ENCODE data around the gene SLC35C1. TPM values are rescaled to one million over a fixed set of nuclear protein-coding genes. Genes with fewer than 3 reads are reported as not detected.

The SLC35C1 gene
- total RNA-seq, 1 donor from 2014 or later, result 19.5 TPM

DNA sequence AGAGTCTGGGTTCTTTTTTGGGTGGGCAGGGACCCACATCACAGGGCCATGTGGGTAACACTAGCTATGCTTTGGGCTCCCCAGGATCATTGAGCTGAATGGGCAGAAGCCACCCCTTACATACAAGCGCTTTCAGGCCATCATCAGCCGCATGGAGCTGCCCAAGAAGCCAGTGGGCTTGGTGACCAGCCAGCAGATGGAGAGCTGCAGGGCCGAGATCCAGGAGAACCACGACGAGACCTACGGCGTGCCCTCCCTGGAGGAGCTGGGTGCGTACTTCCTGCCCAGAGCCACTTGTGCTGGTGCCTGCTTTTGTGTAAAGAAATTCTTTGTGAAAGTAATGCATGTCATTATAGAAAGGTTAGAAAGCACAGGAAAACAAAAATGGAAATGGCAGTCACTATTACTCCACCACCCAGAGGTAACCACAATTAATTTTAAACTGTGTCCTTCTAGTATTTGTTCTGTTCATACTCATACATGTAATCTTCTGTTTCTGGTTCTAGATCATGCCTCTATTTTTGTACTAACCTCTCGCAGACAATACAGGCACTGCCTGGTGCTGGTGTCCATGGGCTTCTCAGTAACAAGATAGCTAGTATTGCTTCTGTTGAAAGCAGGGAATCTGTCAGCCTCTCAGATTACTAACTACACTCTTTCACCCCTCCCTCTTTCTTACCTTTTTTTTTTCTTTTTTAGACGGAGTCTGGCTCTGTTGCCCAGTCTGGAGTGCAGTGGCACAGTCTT lies 56.0 kb downstream of the SLC35C1 start:
- Mint-ChIP-seq H3K27me3 (no peaks in the 10 kb centered on the region), H3K4me1 (ENCODE audit: unreplicated experiment) (peaks cover 16% of the 10 kb centered on the region), H3K4me3 (no peak overlapping the region), H3K27ac (no peak overlapping the region), H3K36me3 (peaks cover 11% of the 10 kb centered on the region), H3K9me3 (no peaks in the 10 kb centered on the region)
- DNase-seq (ENCODE audit: extremely low spot score, unreplicated experiment), result no peak
- TF ChIP-seq, protein P1, sequence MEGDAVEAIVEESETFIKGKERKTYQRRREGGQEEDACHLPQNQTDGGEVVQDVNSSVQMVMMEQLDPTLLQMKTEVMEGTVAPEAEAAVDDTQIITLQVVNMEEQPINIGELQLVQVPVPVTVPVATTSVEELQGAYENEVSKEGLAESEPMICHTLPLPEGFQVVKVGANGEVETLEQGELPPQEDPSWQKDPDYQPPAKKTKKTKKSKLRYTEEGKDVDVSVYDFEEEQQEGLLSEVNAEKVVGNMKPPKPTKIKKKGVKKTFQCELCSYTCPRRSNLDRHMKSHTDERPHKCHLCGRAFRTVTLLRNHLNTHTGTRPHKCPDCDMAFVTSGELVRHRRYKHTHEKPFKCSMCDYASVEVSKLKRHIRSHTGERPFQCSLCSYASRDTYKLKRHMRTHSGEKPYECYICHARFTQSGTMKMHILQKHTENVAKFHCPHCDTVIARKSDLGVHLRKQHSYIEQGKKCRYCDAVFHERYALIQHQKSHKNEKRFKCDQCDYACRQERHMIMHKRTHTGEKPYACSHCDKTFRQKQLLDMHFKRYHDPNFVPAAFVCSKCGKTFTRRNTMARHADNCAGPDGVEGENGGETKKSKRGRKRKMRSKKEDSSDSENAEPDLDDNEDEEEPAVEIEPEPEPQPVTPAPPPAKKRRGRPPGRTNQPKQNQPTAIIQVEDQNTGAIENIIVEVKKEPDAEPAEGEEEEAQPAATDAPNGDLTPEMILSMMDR (conservative IDR thresholded peaks at IDR 0.05), result no peak

Other genes with a start within 250 kb of the SLC35C1 start
- gene CHST1, start 139.5 kb upstream of the SLC35C1 start, total RNA-seq (ENCODE audit: low replicate concordance), result 4.5 and 9.2 TPM in 2 replicates
- gene CRY2, start 42.3 kb downstream of the SLC35C1 start, total RNA-seq (ENCODE audit: low replicate concordance), result 27.7 and 37.0 TPM in 2 replicates
- 23.7 and 24.4 TPM in 2 replicates for gene MAPK8IP1, start 80.5 kb downstream of the SLC35C1 start, total RNA-seq (ENCODE audit: low replicate concordance)
- gene FREY1, start 102.1 kb downstream of the SLC35C1 start, total RNA-seq (ENCODE audit: low replicate concordance), result 0.90 and 1.4 TPM in 2 replicates
- gene PEX16, start 112.7 kb downstream of the SLC35C1 start, total RNA-seq (ENCODE audit: low replicate concordance), result 21.7 and 26.7 TPM in 2 replicates
- gene LARGE2, start 117.5 kb downstream of the SLC35C1 start, total RNA-seq (ENCODE audit: low replicate concordance), result 12.4 and 29.9 TPM in 2 replicates

Data from type B pancreatic cell (in vitro differentiated cells).